Uterus (tissue), 4 donors: ENCODE data around the gene DPP8. TPM values are rescaled to one million over a fixed set of nuclear protein-coding genes. Genes with fewer than 3 reads are reported as not detected.
A peak's percentile ranks its signal among the peaks of the same experiment; 100 is the strongest.

Experiments
- DNase-seq, 2 donors: peaks; one replicate each; pipeline ENCODE4 v3.0.0-alpha.2; 2019 to 2020
- H3K27ac ChIP-seq, 2 donors: fragments of 200-600 bp; sonication (generic); 1 replicate in 1 of 2; 2 replicates in 1 of 2; pipeline ENCODE4 v1.5.1; 2016 to 2018
- H3K27me3 ChIP-seq, 2 donors: fragments of 200-600 bp; sonication (generic); one replicate each; pipeline ENCODE4 v1.5.1; 2018 to 2019; ENCODE audit warnings: control low read depth in 1 of 2
- H3K36me3 ChIP-seq, 2 donors: fragments of 200-600 bp; sonication (generic); one replicate each; pipeline ENCODE4 v1.5.1; 2019; ENCODE audit warnings: control low read depth in 1 of 2
- H3K4me1 ChIP-seq, 2 donors: fragments of 200-600 bp; sonication (generic); one replicate each; pipeline ENCODE4 v1.5.1; 2018 to 2019; ENCODE audit warnings: control low read depth in 1 of 2
- H3K4me3 ChIP-seq, 2 donors: fragments of 200-600 bp; sonication (generic); 1 replicate in 1 of 2; 2 replicates in 1 of 2; pipeline ENCODE4 v1.5.1; 2018 to 2019; ENCODE audit warnings: mild to moderate bottlenecking in 1 of 2
- H3K9me3 ChIP-seq, 2 donors: fragments of 200-600 bp; sonication (generic); one replicate each; pipeline ENCODE4 v1.5.1; 2019; ENCODE audit warnings: control low read depth in 1 of 2
- CTCF ChIP-seq, 4 experiments: fragments of 200-600 bp in 2 of 4; fragments of 450-650 bp in 2 of 4; sonication (generic) in 2 of 4; IDR thresholded peaks; one replicate each; pipeline ENCODE4 v1.5.1; 2016 to 2019; ENCODE audit warnings: antibody characterized with exemption in 4 of 4, mild to moderate bottlenecking in 2 of 4, moderate library complexity in 1 of 4
- POLR2A ChIP-seq, 2 donors: fragments of 450-650 bp; IDR thresholded peaks; one replicate each; pipeline ENCODE4 v1.6.1; 2016; ENCODE audit warnings: antibody characterized with exemption in 2 of 2, mild to moderate bottlenecking in 1 of 2, moderate library complexity in 1 of 2
- intact Hi-C: fragments of 100-400 bp; cut with DNase I; formaldehyde crosslinking; loops from one replicate; pipeline ENCODE4 v1.15.1; 2023; ENCODE audit warnings: low total_unique reads
- total RNA-seq, 4 donors: library from RNA; depleted of rRNA in 3 of 4; stranded (reverse); fragments of >200 nt in 3 of 4; gene quantifications; one replicate each; pipeline versions ENCODE4 v1.1.0 to v1.2.4, GENCODE V29; 2014 to 2023
- donor health status: DM: yes; HTN: yes; CAD: no.

DPP8 gene
- total RNA-seq, 4 donors from 2014 or later = 19.4 to 76.1 (median 36.8) TPM

GRCh38 chr15:65426216-65426853 is 91.2 kb downstream of the DPP8 start:
- Histone ChIP-seq H3K36me3 (no peaks in the 10 kb centered on the region), H3K4me1 (peaks cover 0 to 1% of the 10 kb centered on the region in 2 donors), H3K27me3 (no peaks in the 10 kb centered on the region), H3K4me3 (no peak overlapping the region), H3K9me3 (no peaks in the 10 kb centered on the region), H3K27ac (no peak overlapping the region)
- DNase-seq = no peak
- intact Hi-C loops = no loop called here
- TF ChIP-seq POLR2A (IDR thresholded peaks at IDR 0.05) = no peak
- TF ChIP-seq CTCF (IDR thresholded peaks at IDR 0.05) = no peak

- H3K4me3 ChIP-seq = no peak overlapping the region
- no peaks in the 10 kb centered on the region for H3K27me3 ChIP-seq
- DNase-seq = no peak
- H3K4me1 ChIP-seq = peaks cover 0 to 6% of the 10 kb centered on the region in 2 donors
- intact Hi-C loops = no loop called here
- no peaks in the 10 kb centered on the region for H3K36me3 ChIP-seq
- H3K9me3 ChIP-seq = no peaks in the 10 kb centered on the region
- TF ChIP-seq CTCF (IDR thresholded peaks at IDR 0.05) = no peak
- H3K27ac ChIP-seq = no peak overlapping the region
Observed at GRCh38 chr15:65424683-65425082, 92.8 kb downstream of the DPP8 start.

GRCh38 chr15:65423976-65424679 is 93.4 kb downstream of the DPP8 start:
- no peak for DNase-seq
- no peak overlapping the region for H3K4me3 ChIP-seq
- no peaks in the 10 kb centered on the region for H3K27me3 ChIP-seq
- intact Hi-C loops = no loop called here
- H3K9me3 ChIP-seq = no peaks in the 10 kb centered on the region
- H3K36me3 ChIP-seq = no peaks in the 10 kb centered on the region
- peaks cover 0 to 6% of the 10 kb centered on the region in 2 donors for H3K4me1 ChIP-seq
- TF ChIP-seq POLR2A (IDR thresholded peaks at IDR 0.05) (no peak), CTCF (IDR thresholded peaks at IDR 0.05) (no peak)
- no peak overlapping the region for H3K27ac ChIP-seq

GRCh38 chr15:65423150-65423975 is 94.1 kb downstream of the DPP8 start:
- no peak for DNase-seq
- Histone ChIP-seq H3K4me1 (peaks cover 0 to 6% of the 10 kb centered on the region in 2 donors), H3K9me3 (no peaks in the 10 kb centered on the region), H3K4me3 (peak overlapping the region in 1 of 2 donors; percentile 25), H3K36me3 (no peaks in the 10 kb centered on the region), H3K27me3 (no peaks in the 10 kb centered on the region), H3K27ac (no peak overlapping the region)
- intact Hi-C loops = no loop called here
- TF ChIP-seq CTCF (IDR thresholded peaks at IDR 0.05) (no peak), POLR2A (IDR thresholded peaks at IDR 0.05) (no peak)
